ENCODE results near the gene ENTHD1.

ENTHD1 gene

DNA sequence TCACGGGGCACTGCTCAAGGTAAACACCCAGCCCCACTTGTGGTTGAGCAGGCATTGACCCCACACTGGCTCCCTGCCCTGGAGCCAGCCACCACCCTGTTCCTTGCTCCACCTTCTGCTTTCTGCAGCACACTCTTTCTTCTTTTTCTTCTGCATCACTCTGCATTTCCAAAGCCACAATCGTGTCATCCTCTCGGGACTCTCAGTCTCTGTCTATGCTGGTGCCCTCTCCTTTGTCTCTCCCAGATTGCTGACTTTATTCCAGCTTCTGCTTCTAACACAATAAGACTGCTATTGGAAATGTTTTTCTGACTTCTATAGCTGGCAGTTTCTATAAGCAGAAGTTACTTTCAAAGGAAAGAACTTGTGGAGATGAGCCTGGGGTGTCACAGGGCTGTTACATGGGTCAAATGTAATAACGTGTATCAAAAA, 21.8 kb upstream of the ENTHD1 start:
- TF ChIP-seq ZBTB7A (IDR thresholded peaks at IDR 0.05; ENCODE audit: low read depth) (no peak), YY1 (IDR thresholded peaks at IDR 0.05; ENCODE audit: low read depth) (no peak), NFIC (IDR thresholded peaks at IDR 0.05) (no peak), EP300 (IDR thresholded peaks at IDR 0.05; ENCODE audit: borderline replicate concordance) (no peak), RAD21 (IDR thresholded peaks at IDR 0.05; ENCODE audit: low read depth) (no peak), TEAD4 (IDR thresholded peaks at IDR 0.05) (no peak), CREB1 (IDR thresholded peaks at IDR 0.05; ENCODE audit: low read depth) (no peak), FOXM1 (IDR thresholded peaks at IDR 0.05; ENCODE audit: borderline replicate concordance, low read depth) (no peak), EGR1 (IDR thresholded peaks at IDR 0.05) (no peak), TCF12 (IDR thresholded peaks at IDR 0.05; ENCODE audit: low read depth) (no peak), TAF1 (IDR thresholded peaks at IDR 0.05; ENCODE audit: low read depth) (no peak)
- TF ChIP-seq, protein P1, sequence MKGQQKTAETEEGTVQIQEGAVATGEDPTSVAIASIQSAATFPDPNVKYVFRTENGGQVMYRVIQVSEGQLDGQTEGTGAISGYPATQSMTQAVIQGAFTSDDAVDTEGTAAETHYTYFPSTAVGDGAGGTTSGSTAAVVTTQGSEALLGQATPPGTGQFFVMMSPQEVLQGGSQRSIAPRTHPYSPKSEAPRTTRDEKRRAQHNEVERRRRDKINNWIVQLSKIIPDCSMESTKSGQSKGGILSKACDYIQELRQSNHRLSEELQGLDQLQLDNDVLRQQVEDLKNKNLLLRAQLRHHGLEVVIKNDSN (IDR thresholded peaks at IDR 0.05), result no peak
- TF ChIP-seq, protein P2, sequence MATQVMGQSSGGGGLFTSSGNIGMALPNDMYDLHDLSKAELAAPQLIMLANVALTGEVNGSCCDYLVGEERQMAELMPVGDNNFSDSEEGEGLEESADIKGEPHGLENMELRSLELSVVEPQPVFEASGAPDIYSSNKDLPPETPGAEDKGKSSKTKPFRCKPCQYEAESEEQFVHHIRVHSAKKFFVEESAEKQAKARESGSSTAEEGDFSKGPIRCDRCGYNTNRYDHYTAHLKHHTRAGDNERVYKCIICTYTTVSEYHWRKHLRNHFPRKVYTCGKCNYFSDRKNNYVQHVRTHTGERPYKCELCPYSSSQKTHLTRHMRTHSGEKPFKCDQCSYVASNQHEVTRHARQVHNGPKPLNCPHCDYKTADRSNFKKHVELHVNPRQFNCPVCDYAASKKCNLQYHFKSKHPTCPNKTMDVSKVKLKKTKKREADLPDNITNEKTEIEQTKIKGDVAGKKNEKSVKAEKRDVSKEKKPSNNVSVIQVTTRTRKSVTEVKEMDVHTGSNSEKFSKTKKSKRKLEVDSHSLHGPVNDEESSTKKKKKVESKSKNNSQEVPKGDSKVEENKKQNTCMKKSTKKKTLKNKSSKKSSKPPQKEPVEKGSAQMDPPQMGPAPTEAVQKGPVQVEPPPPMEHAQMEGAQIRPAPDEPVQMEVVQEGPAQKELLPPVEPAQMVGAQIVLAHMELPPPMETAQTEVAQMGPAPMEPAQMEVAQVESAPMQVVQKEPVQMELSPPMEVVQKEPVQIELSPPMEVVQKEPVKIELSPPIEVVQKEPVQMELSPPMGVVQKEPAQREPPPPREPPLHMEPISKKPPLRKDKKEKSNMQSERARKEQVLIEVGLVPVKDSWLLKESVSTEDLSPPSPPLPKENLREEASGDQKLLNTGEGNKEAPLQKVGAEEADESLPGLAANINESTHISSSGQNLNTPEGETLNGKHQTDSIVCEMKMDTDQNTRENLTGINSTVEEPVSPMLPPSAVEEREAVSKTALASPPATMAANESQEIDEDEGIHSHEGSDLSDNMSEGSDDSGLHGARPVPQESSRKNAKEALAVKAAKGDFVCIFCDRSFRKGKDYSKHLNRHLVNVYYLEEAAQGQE (IDR thresholded peaks at IDR 0.05; ENCODE audit: low read depth), result no peak

DNA sequence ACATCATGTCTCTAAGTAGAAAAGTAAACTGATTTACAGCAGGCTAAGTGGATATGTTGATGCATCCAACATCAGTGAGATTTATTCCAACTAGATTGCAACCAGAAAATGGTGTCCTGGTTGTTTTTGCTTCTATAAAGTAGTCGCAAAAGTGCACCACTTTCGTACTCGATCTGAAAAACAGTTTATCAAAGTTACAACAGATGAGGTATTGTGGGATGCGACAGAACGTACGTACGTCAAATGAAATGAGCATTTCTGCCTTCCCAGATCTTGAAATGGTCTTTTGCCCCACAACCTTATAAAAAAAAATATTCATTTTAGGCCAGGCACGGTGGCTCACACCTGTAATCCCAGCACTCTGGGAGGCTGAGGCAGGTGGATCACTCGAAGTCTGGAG, 21.0 kb upstream of the ENTHD1 start:
- TF ChIP-seq FOXM1 (IDR thresholded peaks at IDR 0.05; ENCODE audit: borderline replicate concordance, low read depth) (no peak), YY1 (IDR thresholded peaks at IDR 0.05; ENCODE audit: low read depth) (no peak), RAD21 (IDR thresholded peaks at IDR 0.05; ENCODE audit: low read depth) (no peak), EGR1 (IDR thresholded peaks at IDR 0.05) (no peak), NFIC (IDR thresholded peaks at IDR 0.05) (no peak), TEAD4 (IDR thresholded peaks at IDR 0.05) (no peak), TAF1 (IDR thresholded peaks at IDR 0.05; ENCODE audit: low read depth) (no peak)
- TF ChIP-seq, protein P2 (IDR thresholded peaks at IDR 0.05; ENCODE audit: low read depth), result no peak
- TF ChIP-seq, protein P3, sequence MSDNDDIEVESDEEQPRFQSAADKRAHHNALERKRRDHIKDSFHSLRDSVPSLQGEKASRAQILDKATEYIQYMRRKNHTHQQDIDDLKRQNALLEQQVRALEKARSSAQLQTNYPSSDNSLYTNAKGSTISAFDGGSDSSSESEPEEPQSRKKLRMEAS (IDR thresholded peaks at IDR 0.05), result no peak

DNA sequence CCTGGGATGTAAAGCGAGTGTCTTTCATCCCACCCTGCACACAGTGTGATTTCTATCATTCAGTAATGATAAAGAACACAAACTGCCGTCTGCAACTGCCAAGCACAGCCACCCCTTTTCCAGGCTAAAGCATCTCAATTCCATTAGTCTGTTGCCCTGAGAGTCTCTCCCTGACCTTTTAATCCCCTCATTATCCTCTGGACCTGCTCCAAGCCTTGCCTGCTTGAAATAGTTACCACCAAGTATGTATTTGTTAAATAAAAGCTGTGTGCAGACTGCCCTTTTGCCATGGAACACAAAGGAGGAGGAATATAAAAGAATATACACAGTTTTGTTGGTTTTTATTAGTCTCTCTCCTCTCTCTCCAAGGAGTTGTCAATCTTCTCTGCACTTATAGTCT, 20.3 kb upstream of the ENTHD1 start:
- TF ChIP-seq TAF1 (IDR thresholded peaks at IDR 0.05; ENCODE audit: low read depth) (no peak), CEBPB (IDR thresholded peaks at IDR 0.05) (no peak), CREB1 (IDR thresholded peaks at IDR 0.05; ENCODE audit: low read depth) (no peak), FOXM1 (IDR thresholded peaks at IDR 0.05; ENCODE audit: borderline replicate concordance, low read depth) (no peak), NFIC (IDR thresholded peaks at IDR 0.05) (no peak), YY1 (IDR thresholded peaks at IDR 0.05; ENCODE audit: low read depth) (no peak), TEAD4 (IDR thresholded peaks at IDR 0.05) (no peak), ZBTB7A (IDR thresholded peaks at IDR 0.05; ENCODE audit: low read depth) (no peak), EGR1 (IDR thresholded peaks at IDR 0.05) (no peak), EP300 (IDR thresholded peaks at IDR 0.05; ENCODE audit: borderline replicate concordance) (no peak), RAD21 (IDR thresholded peaks at IDR 0.05; ENCODE audit: low read depth) (no peak), TCF12 (IDR thresholded peaks at IDR 0.05; ENCODE audit: low read depth) (no peak)
- TF ChIP-seq, protein P2 (IDR thresholded peaks at IDR 0.05; ENCODE audit: low read depth), result no peak
- TF ChIP-seq, protein P3 (IDR thresholded peaks at IDR 0.05), result no peak
- TF ChIP-seq, protein P1 (IDR thresholded peaks at IDR 0.05), result no peak

DNA sequence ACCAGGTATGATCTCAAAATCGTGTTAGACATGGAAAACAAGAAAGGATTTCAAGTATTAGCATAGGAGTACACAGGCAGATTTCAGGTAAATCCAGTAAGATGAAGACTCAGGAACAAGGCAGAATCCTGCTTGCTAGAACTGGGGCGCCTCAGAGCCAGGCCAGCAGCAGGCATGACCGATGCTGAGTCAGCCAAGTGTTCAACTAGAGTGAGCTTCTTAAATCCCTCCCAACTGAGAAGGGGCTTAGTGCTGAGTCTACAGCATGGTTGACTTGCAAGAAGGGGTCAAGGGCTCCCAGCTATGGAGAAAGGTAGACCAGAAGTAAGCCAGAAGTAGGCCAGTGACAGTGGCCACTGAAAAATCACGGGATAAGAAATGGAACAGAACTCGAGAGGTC, 19.8 kb upstream of the ENTHD1 start:
- no peak for TF ChIP-seq TEAD4 (IDR thresholded peaks at IDR 0.05)
